Liver (tissue), 9 donors: ENCODE data around the gene USP47. TPM values are rescaled to one million over a fixed set of nuclear protein-coding genes. Genes with fewer than 3 reads are reported as not detected.

ENCODE experiments used
- DNase-seq: peaks from one replicate; pipeline ENCODE4 v3.0.0-alpha.2; 2017; ENCODE audit warnings: low spot score
- H3K27ac ChIP-seq, 2 donors: one replicate each; pipeline ENCODE4 v1.7.0; 2013; ENCODE audit warnings: inconsistent platforms in 2 of 2, low read length in 2 of 2, control low read depth in 1 of 2, low read depth in 1 of 2, mild to moderate bottlenecking in 1 of 2
- H3K27me3 ChIP-seq, 4 donors: one replicate each; pipeline versions ENCODE4 v1.6.1 to v1.7.0; 2013; ENCODE audit warnings: low read length in 3 of 4, inconsistent platforms in 1 of 4, mild to moderate bottlenecking in 1 of 4, moderate library complexity in 1 of 4; ENCODE audit not compliant: control insufficient read depth in 4 of 4, insufficient read depth in 4 of 4
- H3K36me3 ChIP-seq, 4 donors: one replicate each; pipeline versions ENCODE4 v1.6.1 to v1.7.0; 2013; ENCODE audit warnings: low read length in 3 of 4, mild to moderate bottlenecking in 3 of 4, low read depth in 1 of 4, moderate library complexity in 1 of 4; ENCODE audit not compliant: control insufficient read depth in 4 of 4, insufficient read depth in 3 of 4
- H3K4me1 ChIP-seq, 4 donors: one replicate each; pipeline versions ENCODE4 v1.6.1 to v1.7.0; 2013; ENCODE audit warnings: low read length in 3 of 4, mild to moderate bottlenecking in 3 of 4, moderate library complexity in 1 of 4; ENCODE audit not compliant: control insufficient read depth in 4 of 4, insufficient read depth in 4 of 4
- H3K4me3 ChIP-seq, 3 donors: one replicate each; pipeline versions ENCODE4 v1.6.1 to v1.7.0; 2013; ENCODE audit warnings: low read length in 3 of 3, control low read depth in 1 of 3, low read depth in 1 of 3, mild to moderate bottlenecking in 1 of 3
- H3K9ac ChIP-seq, 2 donors: one replicate each; pipeline ENCODE4 v1.7.0; 2013; ENCODE audit warnings: low read length in 2 of 2, mild to moderate bottlenecking in 2 of 2, moderate library complexity in 2 of 2, control low read depth in 1 of 2, low read depth in 1 of 2
- H3K9me3 ChIP-seq, 4 donors: one replicate each; pipeline versions ENCODE4 v1.6.1 to v1.7.0; 2013; ENCODE audit warnings: low read length in 3 of 4; ENCODE audit not compliant: control insufficient read depth in 4 of 4
- ATF3 ChIP-seq: IDR thresholded peaks from 2 replicates; pipeline ENCODE4 v1.6.1; 2016; ENCODE audit warnings: antibody characterized with exemption
- CTCF ChIP-seq: fragments of 150-350 bp; IDR thresholded peaks from 2 replicates; pipeline ENCODE4 v1.5.1; 2017; ENCODE audit warnings: improper control_type of control experiment, low read depth, low read length; ENCODE audit not compliant: missing input control
- EGR1 ChIP-seq, 2 donors: IDR thresholded peaks; 2 replicates each; pipeline ENCODE4 v1.6.1; 2016 to 2018; ENCODE audit warnings: antibody characterized with exemption in 2 of 2, low read depth in 2 of 2
- FOXA1 ChIP-seq: IDR thresholded peaks from 2 replicates; pipeline ENCODE4 v1.6.1; 2016; ENCODE audit warnings: antibody characterized with exemption
- FOXA2 ChIP-seq: IDR thresholded peaks from 2 replicates; pipeline ENCODE4 v1.6.1; 2016; ENCODE audit warnings: antibody characterized with exemption
- GABPA ChIP-seq, 2 donors: IDR thresholded peaks in 1 of 2; conservative IDR thresholded peaks in 1 of 2; 2 replicates each; pipeline ENCODE4 v1.6.1; 2016; ENCODE audit warnings: antibody characterized with exemption in 2 of 2, mild to moderate bottlenecking in 1 of 2, moderate library complexity in 1 of 2
- HNF4A ChIP-seq, 2 donors: conservative IDR thresholded peaks; 2 replicates each; pipeline ENCODE4 v1.6.1; 2016; ENCODE audit warnings: antibody characterized with exemption in 2 of 2, mild to moderate bottlenecking in 2 of 2
- HNF4G ChIP-seq: IDR thresholded peaks from 2 replicates; pipeline ENCODE4 v1.6.1; 2016; ENCODE audit warnings: antibody characterized with exemption
- JUND ChIP-seq, 2 donors: IDR thresholded peaks; 2 replicates each; pipeline ENCODE4 v1.6.1; 2016; ENCODE audit warnings: antibody characterized with exemption in 2 of 2
- MAX ChIP-seq: IDR thresholded peaks from 2 replicates; pipeline ENCODE4 v1.6.1; 2016; ENCODE audit warnings: antibody characterized with exemption
- NR2F2 ChIP-seq: IDR thresholded peaks from 2 replicates; pipeline ENCODE4 v1.6.1; 2016; ENCODE audit warnings: antibody characterized with exemption
- RAD21 ChIP-seq, 2 donors: IDR thresholded peaks; 2 replicates each; pipeline ENCODE4 v1.6.1; 2016; ENCODE audit warnings: antibody characterized with exemption in 2 of 2, mild to moderate bottlenecking in 2 of 2
- REST ChIP-seq: IDR thresholded peaks from 2 replicates; pipeline ENCODE4 v1.6.1; 2016; ENCODE audit warnings: antibody characterized with exemption, mild to moderate bottlenecking
- RXRA ChIP-seq, 2 donors: IDR thresholded peaks; 2 replicates each; pipeline ENCODE4 v1.6.1; 2017 to 2018; ENCODE audit warnings: antibody characterized with exemption in 2 of 2, mild to moderate bottlenecking in 1 of 2
- SP1 ChIP-seq: IDR thresholded peaks from 2 replicates; pipeline ENCODE4 v1.6.1; 2018; ENCODE audit warnings: antibody characterized with exemption, mild to moderate bottlenecking
- TAF1 ChIP-seq: conservative IDR thresholded peaks from 2 replicates; pipeline ENCODE4 v1.6.1; 2016; ENCODE audit warnings: antibody characterized with exemption, mild to moderate bottlenecking
- YY1 ChIP-seq: IDR thresholded peaks from 2 replicates; pipeline ENCODE4 v1.6.1; 2016; ENCODE audit warnings: antibody characterized with exemption, mild to moderate bottlenecking
- ZBTB33 ChIP-seq: IDR thresholded peaks from 2 replicates; pipeline ENCODE4 v1.6.1; 2016; ENCODE audit warnings: antibody characterized with exemption
- WGBS: extraction: QIAGEN DNeasy Blood & Tissue Kit; methylation state at CpG from one replicate; pipeline ENCODE4 v1.1.7; 2013; 5-methylcytosine and 5-hydroxymethylcytosine counted together
- polyA plus RNA-seq, 2 donors: library from polyadenylated mRNA; stranded (reverse) in 1 of 2; unstranded in 1 of 2; fragments of 200-250 nt in 1 of 2; fragments of >200 nt in 1 of 2; fragmentation: Nextera tagmentation in 1 of 2; extraction: Ambion mirVana in 1 of 2; gene quantifications; one replicate each; pipeline versions ENCODE4 v1.2.1 to v1.2.3, GENCODE V29; 2013 to 2015
- total RNA-seq, 2 donors: library from RNA; depleted of rRNA; stranded (reverse); fragments of >200 nt; gene quantifications; one replicate each; pipeline ENCODE4 v1.2.3, GENCODE V29; 2014
- donor health status: healthy.
- donor health status: healthy.
- donor health status: healthy.
- donor health status: healthy.
- donor health status: healthy.

The USP47 gene
- total and polyA plus RNA-seq, 4 donors = 14.9 to 55.1 (median 32.2) TPM

- TF ChIP-seq MAX (no peak), FOXA1 (no peak)
Measured at GRCh38 chr11:11947825-11948224, 106.1 kb downstream of the USP47 start (continued).

GRCh38 chr11:11948242-11948947, 106.6 kb downstream of the USP47 start:
- peaks cover 5 to 36% (median 13%) of the 10 kb centered on the region in 4 donors for H3K4me1 ChIP-seq
- H3K27me3 ChIP-seq = no peaks in the 10 kb centered on the region
- H3K9ac ChIP-seq = peak overlapping the region in 1 of 2 donors; percentile 74
- no peak for DNase-seq
- TF ChIP-seq TAF1 (peak; percentile 18), YY1 (peak; percentile 94), REST (peak; percentile 80), SP1 (peak; percentile 94), FOXA1 (peak; percentile 79), HNF4A (conservative IDR thresholded peaks at IDR 0.05) (peak; percentile 96 to 98), CTCF (no peak), ATF3 (peak; percentile 62), HNF4G (peak; percentile 71), MAX (peak; percentile 71), JUND (IDR thresholded peaks at IDR 0.05) (peak in 1 of 2 donors; percentile 79), RAD21 (IDR thresholded peaks at IDR 0.05) (peak; percentile 31 to 41), FOXA2 (peak; percentile 85), EGR1 (IDR thresholded peaks at IDR 0.05; ENCODE audit: low read depth in 2 of 2) (no peak), GABPA (IDR thresholded peaks at IDR 0.05 in 1 of 2, conservative IDR thresholded peaks at IDR 0.05 in 1 of 2) (peak in 1 of 2 donors; percentile 23), RXRA (IDR thresholded peaks at IDR 0.05) (peak; percentile 72 to 78), ZBTB33 (peak; percentile 78), NR2F2 (no peak)
- 38% methylated on average over 2 of the region's 2 CpGs for WGBS
- H3K27ac ChIP-seq = peak overlapping the region; percentile 76 to 77
- H3K36me3 ChIP-seq = peaks cover 0 to 11% (median 6%) of the 10 kb centered on the region in 4 donors
- H3K9me3 ChIP-seq = no peaks in the 10 kb centered on the region
- no peak overlapping the region for H3K4me3 ChIP-seq
